D721Med (cell line): ENCODE results near the gene CLDN15.

Experiments
- DNase-seq: peaks from one replicate; pipeline ENCODE4 v3.0.0; 2011; ENCODE audit warnings: low spot score; ENCODE audit not compliant: insufficient read length
- FAIRE-seq: peaks from 2 replicates; lab custom pipeline; 2011; peaks lifted over from hg19 to GRCh38; lab: Jason Lieb, UNC
- TF ChIP-seq, protein P1 (sequence below): IDR thresholded peaks from 2 replicates; pipeline ENCODE4 v1.5.1; 2012; ENCODE audit warnings: mild to moderate bottlenecking, control low read depth; ENCODE audit not compliant: insufficient read depth; ENCODE audit errors: missing control alignments

The CLDN15 gene

DNA sequence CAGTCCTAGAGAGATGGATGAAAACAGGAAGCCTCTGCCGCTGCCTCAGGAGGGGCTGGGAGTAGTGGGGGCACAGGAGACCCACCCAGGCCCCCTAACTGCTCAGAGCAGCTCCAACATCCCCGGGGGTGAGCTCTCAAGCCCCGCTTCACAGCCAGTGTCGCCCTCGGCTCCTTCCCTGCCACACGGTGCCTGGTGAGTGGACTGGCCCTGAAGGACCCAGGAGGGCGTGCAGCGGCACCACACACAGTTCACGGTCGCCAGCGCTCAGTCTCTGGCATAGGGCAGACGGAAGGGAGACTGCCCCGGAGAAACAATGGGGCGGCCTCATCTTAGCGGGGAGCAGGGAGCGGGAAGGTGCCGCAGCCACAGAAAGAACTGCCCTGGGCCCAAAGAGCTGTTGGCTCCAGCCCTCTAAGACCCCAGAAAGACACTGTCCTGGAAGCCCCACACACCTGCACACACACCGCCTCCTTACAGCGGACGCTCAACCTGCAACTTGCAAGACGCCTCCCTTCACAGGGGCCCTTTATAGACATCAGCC, 1.2 kb downstream of the CLDN15 start:
- DNase-seq (no peak), FAIRE-seq (no peak)
- TF ChIP-seq, protein P1, sequence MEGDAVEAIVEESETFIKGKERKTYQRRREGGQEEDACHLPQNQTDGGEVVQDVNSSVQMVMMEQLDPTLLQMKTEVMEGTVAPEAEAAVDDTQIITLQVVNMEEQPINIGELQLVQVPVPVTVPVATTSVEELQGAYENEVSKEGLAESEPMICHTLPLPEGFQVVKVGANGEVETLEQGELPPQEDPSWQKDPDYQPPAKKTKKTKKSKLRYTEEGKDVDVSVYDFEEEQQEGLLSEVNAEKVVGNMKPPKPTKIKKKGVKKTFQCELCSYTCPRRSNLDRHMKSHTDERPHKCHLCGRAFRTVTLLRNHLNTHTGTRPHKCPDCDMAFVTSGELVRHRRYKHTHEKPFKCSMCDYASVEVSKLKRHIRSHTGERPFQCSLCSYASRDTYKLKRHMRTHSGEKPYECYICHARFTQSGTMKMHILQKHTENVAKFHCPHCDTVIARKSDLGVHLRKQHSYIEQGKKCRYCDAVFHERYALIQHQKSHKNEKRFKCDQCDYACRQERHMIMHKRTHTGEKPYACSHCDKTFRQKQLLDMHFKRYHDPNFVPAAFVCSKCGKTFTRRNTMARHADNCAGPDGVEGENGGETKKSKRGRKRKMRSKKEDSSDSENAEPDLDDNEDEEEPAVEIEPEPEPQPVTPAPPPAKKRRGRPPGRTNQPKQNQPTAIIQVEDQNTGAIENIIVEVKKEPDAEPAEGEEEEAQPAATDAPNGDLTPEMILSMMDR = no peak

DNA sequence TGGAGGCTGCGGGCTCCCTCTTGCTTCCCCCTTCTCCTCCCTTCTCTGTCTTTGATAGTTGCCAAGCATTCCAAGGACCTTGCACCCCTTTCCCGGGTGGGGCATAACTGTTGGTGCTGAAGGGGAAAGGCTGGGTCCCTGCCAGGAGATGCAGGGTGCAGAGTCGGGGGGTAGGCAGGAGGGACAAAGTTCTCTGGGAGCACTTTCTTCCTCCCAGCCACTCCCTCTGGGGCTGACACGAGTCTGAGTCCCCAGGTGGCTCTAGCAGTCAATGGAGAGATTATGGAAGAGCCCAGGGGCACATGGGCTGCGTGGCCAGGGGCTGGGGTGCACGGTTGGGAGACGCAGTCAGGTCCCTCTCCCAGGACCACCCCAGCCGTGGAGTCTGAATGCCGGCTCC, 2.1 kb downstream of the CLDN15 start:
- no peak for DNase-seq
- FAIRE-seq = no peak

GRCh38 chr7:101235050-101235449, 2.6 kb downstream of the CLDN15 start:
- DNase-seq = no peak
- TF ChIP-seq, protein P1 = no peak
- no peak for FAIRE-seq

More for the DNA sequence above, 2.1 kb downstream of the CLDN15 start:
- TF ChIP-seq, protein P1 = no peak

DNA sequence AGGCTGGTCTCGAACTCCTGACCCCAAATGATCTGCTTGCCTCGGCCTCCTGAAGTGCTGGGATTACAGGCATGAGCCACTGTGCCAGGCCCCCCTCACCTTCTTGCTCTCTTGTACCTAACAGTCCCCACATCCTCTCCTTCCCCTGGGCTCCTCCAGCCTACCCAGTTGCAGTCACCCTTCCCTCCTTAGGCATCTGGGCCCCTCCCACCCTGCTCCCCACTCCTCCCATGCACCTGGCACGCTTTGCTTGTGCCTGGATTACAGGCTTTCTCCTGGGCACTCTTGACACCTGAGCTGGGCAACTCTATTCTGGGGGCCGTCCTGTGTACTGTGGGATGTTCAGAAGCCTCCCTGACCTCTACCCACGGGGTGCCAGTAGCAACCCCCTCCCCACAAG, 3.0 kb downstream of the CLDN15 start:
- TF ChIP-seq, protein P1 = no peak
- FAIRE-seq (no peak), DNase-seq (no peak)

GRCh38 chr7:101233907-101234547, 3.6 kb downstream of the CLDN15 start:
- FAIRE-seq (no peak), DNase-seq (no peak)
- TF ChIP-seq, protein P1 = no peak

DNA sequence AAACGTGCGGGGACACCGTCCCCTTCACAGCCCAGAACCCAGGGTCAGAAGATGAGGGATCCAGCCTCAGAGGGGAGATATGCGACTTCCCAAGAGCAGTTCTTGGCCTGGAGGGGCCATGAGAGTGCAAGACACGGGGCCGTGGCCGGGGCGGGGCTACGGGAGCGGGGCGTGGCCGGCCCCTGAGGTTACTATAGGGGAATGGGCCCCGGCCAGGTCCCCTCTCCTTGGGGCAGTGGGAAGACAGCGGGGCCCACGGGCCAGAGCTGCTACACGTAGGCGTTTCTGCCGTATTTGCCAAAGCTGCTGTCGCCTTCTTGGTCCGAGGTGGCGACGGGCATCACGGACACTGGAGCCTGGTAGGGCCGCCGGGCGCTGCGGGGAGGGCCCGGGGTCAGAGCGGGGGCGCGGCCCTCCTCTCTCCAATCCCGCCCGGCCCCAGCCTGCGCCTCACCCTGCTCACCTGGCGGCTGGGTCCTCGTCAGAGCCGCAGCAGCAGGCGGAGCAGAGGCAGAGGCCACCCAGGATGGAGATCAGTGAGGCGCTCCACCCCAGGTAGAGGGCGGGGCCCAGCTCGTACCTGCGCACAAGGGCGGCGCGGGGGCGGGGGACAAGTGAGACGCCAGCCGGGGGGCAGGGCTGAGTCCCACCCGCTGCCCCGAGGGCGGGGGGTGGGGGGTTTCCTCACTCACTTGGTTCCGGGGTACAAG, 5.3 kb downstream of the CLDN15 start:
- TF ChIP-seq, protein P1 = no peak
- DNase-seq (no peak), FAIRE-seq (no peak)

- DNase-seq (no peak), FAIRE-seq (no peak)
- TF ChIP-seq, protein P1 = no peak
These were observed 6.0 kb downstream of the CLDN15 start for GRCh38 chr7:101231644-101232043.
